Osteoblast (primary cell): ENCODE data around the gene VSIG8. TPM values are rescaled to one million over a fixed set of nuclear protein-coding genes. Genes with fewer than 3 reads are reported as not detected.

ENCODE experiments used
- DNase-seq: peaks from one replicate; pipeline ENCODE4 v3.0.0; 2011; ENCODE audit warnings: low spot score, mixed read lengths; ENCODE audit not compliant: insufficient read length; ENCODE audit errors: missing footprints
- H2AFZ ChIP-seq: 2 replicates; pipeline ENCODE4 v1.6.0; 2011; ENCODE audit warnings: mild to moderate bottlenecking, low read length
- H3K27ac ChIP-seq: 2 replicates; pipeline ENCODE4 v1.5.1; 2011; ENCODE audit warnings: mild to moderate bottlenecking, low read depth, low read length, moderate library complexity
- H3K27me3 ChIP-seq: 2 replicates; pipeline ENCODE4 v1.6.0; 2012; ENCODE audit warnings: mild to moderate bottlenecking, control low read depth, inconsistent platforms, low read length, moderate library complexity; ENCODE audit not compliant: insufficient read depth
- H3K36me3 ChIP-seq: 2 replicates; pipeline ENCODE4 v1.5.1; 2011; ENCODE audit warnings: mild to moderate bottlenecking, low read length, control low read depth, moderate library complexity; ENCODE audit not compliant: insufficient read depth
- H3K4me1 ChIP-seq: 2 replicates; pipeline ENCODE4 v1.5.1; 2011; ENCODE audit warnings: mild to moderate bottlenecking, low read length, control low read depth, moderate library complexity; ENCODE audit not compliant: insufficient read depth
- H3K4me2 ChIP-seq: 2 replicates; pipeline ENCODE4 v1.6.0; 2011; ENCODE audit warnings: mild to moderate bottlenecking, low read length; ENCODE audit not compliant: insufficient read depth
- H3K4me3 ChIP-seq: fragments of 200-600 bp; sonication (generic); 3 replicates; pipeline ENCODE4 v1.5.1; 2012; ENCODE audit warnings: mild to moderate bottlenecking, low read length, inconsistent platforms; ENCODE audit not compliant: insufficient read depth
- H3K79me2 ChIP-seq: 2 replicates; pipeline ENCODE4 v1.6.0; 2012; ENCODE audit warnings: mild to moderate bottlenecking, low read length, control low read depth, inconsistent platforms; ENCODE audit not compliant: insufficient read depth
- H3K9me3 ChIP-seq: 2 replicates; pipeline ENCODE4 v1.5.1; 2011; ENCODE audit warnings: low read depth, low read length, control low read depth
- H4K20me1 ChIP-seq: 2 replicates; pipeline ENCODE4 v1.6.0; 2012; ENCODE audit warnings: mild to moderate bottlenecking, low read length, control low read depth; ENCODE audit not compliant: insufficient read depth
- CTCF ChIP-seq: IDR thresholded peaks from 2 replicates; pipeline ENCODE4 v1.5.1; 2011; ENCODE audit warnings: mild to moderate bottlenecking, low read depth, low read length, moderate library complexity; ENCODE audit errors: extremely low read depth
- total RNA-seq: library from RNA; depleted of rRNA; stranded (reverse); fragments of >200 nt; gene quantifications from 2 replicates; pipeline ENCODE4 v1.2.3, GENCODE V29; 2012

VSIG8 gene
- total RNA-seq, 1 donor: not detected

DNA sequence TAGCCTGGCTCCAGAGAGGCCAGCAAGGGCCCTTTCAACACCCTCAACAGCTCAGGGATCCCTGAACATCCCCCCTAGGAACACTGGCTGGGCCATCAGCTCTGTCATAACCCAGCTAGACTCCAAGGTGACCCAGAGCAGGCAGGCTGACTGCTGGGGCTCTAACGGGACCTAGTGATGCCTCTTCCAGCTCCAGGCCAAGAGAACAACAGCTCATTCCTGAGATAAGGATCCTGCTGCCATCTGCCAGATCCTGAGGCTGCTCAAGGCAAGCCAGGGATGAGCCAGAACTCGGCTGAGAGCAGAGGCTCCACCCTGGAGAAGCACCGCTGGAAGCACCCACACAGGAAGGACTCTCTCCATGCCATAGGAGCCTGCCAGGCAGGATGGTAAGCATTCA is 2.0 kb downstream of the VSIG8 start:
- H3K27me3 ChIP-seq: no peaks in the 10 kb centered on the region
- H3K9me3 ChIP-seq: no peaks in the 10 kb centered on the region
- H3K4me2 ChIP-seq: no peak overlapping the region
- H3K79me2 ChIP-seq: no peaks in the 10 kb centered on the region
- no peak overlapping the region for H3K4me3 ChIP-seq
- peak; percentile 92 for DNase-seq
- no peak overlapping the region for H3K27ac ChIP-seq
- no peaks in the 10 kb centered on the region for H3K36me3 ChIP-seq
- H2AFZ ChIP-seq: no peak overlapping the region
- peaks cover under 1% of the 10 kb centered on the region for H3K4me1 ChIP-seq
- no peaks in the 10 kb centered on the region for H4K20me1 ChIP-seq
- no peak for TF ChIP-seq CTCF

DNA sequence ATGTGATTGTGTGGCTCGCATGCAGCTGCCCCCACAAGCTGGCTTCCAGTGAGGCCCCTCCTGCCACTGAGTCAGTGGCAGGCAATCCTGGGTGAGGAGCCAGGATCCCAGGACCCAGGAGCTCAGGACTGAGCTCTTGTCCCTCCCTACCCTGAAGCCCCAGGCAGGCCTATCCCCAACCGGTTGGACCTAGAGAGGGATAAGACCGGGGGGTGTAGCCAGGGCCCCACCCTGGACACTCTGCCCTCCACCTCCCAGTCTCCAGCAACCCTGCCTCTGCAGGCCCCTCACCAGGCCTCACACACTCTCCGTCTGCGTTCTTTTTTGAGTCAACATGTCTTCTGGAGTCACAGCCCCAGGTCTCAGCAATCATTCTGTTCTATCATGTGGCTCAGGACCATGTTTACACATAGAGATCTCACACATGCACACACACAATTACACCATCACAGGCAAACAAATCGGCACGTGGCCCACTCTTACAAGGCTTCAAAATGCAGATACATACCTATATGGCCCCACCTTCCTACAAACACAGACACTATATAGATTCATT is 2.6 kb downstream of the VSIG8 start:
- H3K9me3 ChIP-seq: no peaks in the 10 kb centered on the region

GRCh38 chr1:159857889-159858288 is 4.6 kb downstream of the VSIG8 start:
- TF ChIP-seq CTCF: no peak
- DNase-seq: no peak
- H3K4me1 ChIP-seq: peaks cover 20% of the 10 kb centered on the region
- no peak overlapping the region for H3K4me2 ChIP-seq
- H3K4me3 ChIP-seq: no peak overlapping the region
- no peaks in the 10 kb centered on the region for H4K20me1 ChIP-seq
- H2AFZ ChIP-seq: no peak overlapping the region
- H3K9me3 ChIP-seq: no peaks in the 10 kb centered on the region
- no peaks in the 10 kb centered on the region for H3K79me2 ChIP-seq
- H3K27me3 ChIP-seq: no peaks in the 10 kb centered on the region
- no peak overlapping the region for H3K27ac ChIP-seq
- no peaks in the 10 kb centered on the region for H3K36me3 ChIP-seq

More for the DNA sequence above, 2.6 kb downstream of the VSIG8 start:
- H3K27me3 ChIP-seq: no peaks in the 10 kb centered on the region
- H4K20me1 ChIP-seq: no peaks in the 10 kb centered on the region
- no peak overlapping the region for H3K4me3 ChIP-seq
- H3K4me2 ChIP-seq: no peak overlapping the region
- no peak overlapping the region for H3K27ac ChIP-seq
- H3K36me3 ChIP-seq: no peaks in the 10 kb centered on the region
- no peak for TF ChIP-seq CTCF
- no peak for DNase-seq
- H2AFZ ChIP-seq: no peak overlapping the region
- no peaks in the 10 kb centered on the region for H3K79me2 ChIP-seq
- H3K4me1 ChIP-seq: peaks cover 6% of the 10 kb centered on the region

- no peak for DNase-seq
- Histone ChIP-seq H3K4me3 (no peak overlapping the region), H2AFZ (no peak overlapping the region), H3K79me2 (no peaks in the 10 kb centered on the region), H4K20me1 (no peaks in the 10 kb centered on the region), H3K9me3 (no peaks in the 10 kb centered on the region), H3K27ac (no peak overlapping the region), H3K36me3 (no peaks in the 10 kb centered on the region), H3K4me2 (no peak overlapping the region), H3K27me3 (no peaks in the 10 kb centered on the region), H3K4me1 (peaks cover 20% of the 10 kb centered on the region)
- TF ChIP-seq CTCF: no peak
These were observed 5.9 kb downstream of the VSIG8 start for GRCh38 chr1:159856576-159856975.
